H1 (cell line): ENCODE measurements around the gene FCN3.

ENCODE experiments used
- CREB1 ChIP-seq: IDR thresholded peaks from 2 replicates; pipeline ENCODE4 v1.6.1; 2012; ENCODE audit warnings: inconsistent platforms
- CTCF ChIP-seq, 3 experiments: IDR thresholded peaks; 1 replicate in 2 of 3; 2 replicates in 1 of 3; pipeline versions ENCODE4 v1.5.1 to v1.6.1; 2011; ENCODE audit warnings: low read length in 3 of 3, mild to moderate bottlenecking in 3 of 3, inconsistent platforms in 2 of 3, low read depth in 1 of 3, moderate library complexity in 1 of 3; ENCODE audit not compliant: insufficient read depth in 1 of 3; ENCODE audit errors: control extremely low read depth in 1 of 3
- EGR1 ChIP-seq: IDR thresholded peaks from 2 replicates; pipeline ENCODE4 v1.6.1; 2011; ENCODE audit warnings: low read depth, low read length, borderline replicate concordance
- JUN ChIP-seq: IDR thresholded peaks from 2 replicates; pipeline ENCODE4 v1.6.1; 2011; ENCODE audit warnings: low read depth, mild to moderate bottlenecking, improper control_type of control experiment, low read length
- POLR2A ChIP-seq, 2 experiments: IDR thresholded peaks; 1 replicate in 1 of 2; 2 replicates in 1 of 2; pipeline ENCODE4 v1.6.1; 2011; ENCODE audit warnings: low read depth in 2 of 2, low read length in 2 of 2, mild to moderate bottlenecking in 2 of 2; ENCODE audit errors: control extremely low read depth in 1 of 2
- RAD21 ChIP-seq, 2 experiments: IDR thresholded peaks in 1 of 2; conservative IDR thresholded peaks in 1 of 2; 2 replicates each; pipeline ENCODE4 v1.6.1; 2011; ENCODE audit warnings: low read depth in 2 of 2, low read length in 2 of 2, improper control_type of control experiment in 1 of 2, inconsistent platforms in 1 of 2, mild to moderate bottlenecking in 1 of 2, moderate library complexity in 1 of 2
- SP2 ChIP-seq: IDR thresholded peaks from 2 replicates; pipeline ENCODE4 v1.6.1; 2012; ENCODE audit warnings: mild to moderate bottlenecking, low read length, inconsistent platforms

- TF ChIP-seq CTCF (IDR thresholded peaks at IDR 0.05; ENCODE audit: control extremely low read depth in 1 of 3, insufficient read depth in 1 of 3, low read depth in 1 of 3, low read length in 3 of 3): no peak
- TF ChIP-seq RAD21 (IDR thresholded peaks at IDR 0.05 in 1 of 2, conservative IDR thresholded peaks at IDR 0.05 in 1 of 2; ENCODE audit: low read depth in 2 of 2, low read length in 2 of 2): no peak
- TF ChIP-seq POLR2A (IDR thresholded peaks at IDR 0.05; ENCODE audit: control extremely low read depth in 1 of 2, low read depth in 2 of 2, low read length in 2 of 2): no peak
- no peak for TF ChIP-seq EGR1
- no peak for TF ChIP-seq JUN
- no peak for TF ChIP-seq SP2
- TF ChIP-seq CREB1: no peak
These were observed 32.2 kb downstream of the FCN3 start for GRCh38 chr1:27342391-27342777.
